ENCODE measurements around the gene UBTF. TPM values are rescaled to one million over a fixed set of nuclear protein-coding genes. Genes with fewer than 3 reads are reported as not detected.

The UBTF gene
- total RNA-seq, 1 experiment from 2014 or later: 75.9 TPM

DNA sequence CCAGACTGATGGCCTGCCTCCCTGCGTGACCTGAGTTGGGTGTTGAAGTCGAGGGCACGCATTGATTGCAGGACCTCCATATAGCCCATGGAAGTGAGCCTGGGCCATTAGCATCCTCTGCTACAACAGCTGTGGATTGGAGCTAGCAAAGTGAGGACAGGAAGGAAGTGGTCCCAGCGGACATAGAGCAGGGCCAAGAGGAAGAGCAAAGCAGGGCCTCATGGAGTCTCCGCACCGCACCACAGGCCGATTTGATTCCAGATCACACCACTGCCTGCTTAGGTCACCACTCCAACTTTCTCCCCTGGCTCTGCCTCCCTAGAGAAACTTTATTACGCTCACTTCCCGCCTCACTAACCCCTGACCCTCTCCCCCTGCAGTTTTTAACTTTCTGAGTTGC is 10.7 kb upstream of the UBTF start:
- DNase-seq (ENCODE audit: low spot score) (no peak), ATAC-seq (no peak)
- Mint-ChIP-seq H3K27ac (no peak overlapping the region), H3K4me1 (no peaks in the 10 kb centered on the region), H3K9me3 (no peaks in the 10 kb centered on the region), H3K27me3 (ENCODE audit: low read depth) (no peaks in the 10 kb centered on the region; the same call in 1 of the 2 replicates), H3K4me3 (no peak overlapping the region), H3K36me3 (no peaks in the 10 kb centered on the region)
- CTCF ChIA-PET: interaction anchor here (0.7 to 1.9 kb wide), 5 partner anchors 9 to 26 kb away, joined by 4 to 7 read pairs (median 4); no protein-coding TSS in a partner anchor
- POLR2A ChIA-PET: no interaction called here
- TF ChIP-seq ATF1 (CRISPR knock-in tag; IDR thresholded peaks at IDR 0.05): no peak

GRCh38 chr17:44229090-44229489 is 9.6 kb upstream of the UBTF start:
- ATAC-seq (no peak), DNase-seq (ENCODE audit: low spot score) (no peak)
- ChIA-PET CTCF (interaction anchor here (1.2 to 1.9 kb wide), 4 partner anchors 8 to 25 kb away, joined by 4 to 7 read pairs (median 4); no protein-coding TSS in a partner anchor), POLR2A (interaction anchor here (0.8 kb wide), 1 partner anchor 88 kb away, joined by 3 read pairs; no protein-coding TSS in a partner anchor)
- Mint-ChIP-seq H3K27me3 (ENCODE audit: low read depth) (no peaks in the 10 kb centered on the region), H3K36me3 (no peaks in the 10 kb centered on the region), H3K4me3 (no peak overlapping the region), H3K9me3 (no peaks in the 10 kb centered on the region), H3K4me1 (no peaks in the 10 kb centered on the region), H3K27ac (no peak overlapping the region)
- no peak for TF ChIP-seq HMGXB4 (CRISPR knock-in tag; IDR thresholded peaks at IDR 0.05)
- no peak for TF ChIP-seq SMAD4 (CRISPR knock-in tag; IDR thresholded peaks at IDR 0.05)
- no peak for TF ChIP-seq ZNF219 (CRISPR knock-in tag; IDR thresholded peaks at IDR 0.05; ENCODE audit: borderline replicate concordance)

GRCh38 chr17:44223541-44224071 is 4.1 kb upstream of the UBTF start:
- DNase-seq (ENCODE audit: low spot score) (no peak), ATAC-seq (no peak)
- Mint-ChIP-seq H3K4me1 (peaks cover 7% of the 10 kb centered on the region), H3K9me3 (no peaks in the 10 kb centered on the region), H3K4me3 (no peak overlapping the region), H3K27ac (no peak overlapping the region), H3K36me3 (no peaks in the 10 kb centered on the region), H3K27me3 (ENCODE audit: low read depth) (no peaks in the 10 kb centered on the region)
- ChIA-PET CTCF (interaction anchor here (2.1 to 2.9 kb wide), 2 partner anchors 13 to 103 kb away, joined by 9 to 15 read pairs; no protein-coding TSS in a partner anchor), POLR2A (interaction anchor here (1.2 kb wide), 1 partner anchor 217 kb away, joined by 3 read pairs; no protein-coding TSS in a partner anchor)
- TF ChIP-seq, protein P1, sequence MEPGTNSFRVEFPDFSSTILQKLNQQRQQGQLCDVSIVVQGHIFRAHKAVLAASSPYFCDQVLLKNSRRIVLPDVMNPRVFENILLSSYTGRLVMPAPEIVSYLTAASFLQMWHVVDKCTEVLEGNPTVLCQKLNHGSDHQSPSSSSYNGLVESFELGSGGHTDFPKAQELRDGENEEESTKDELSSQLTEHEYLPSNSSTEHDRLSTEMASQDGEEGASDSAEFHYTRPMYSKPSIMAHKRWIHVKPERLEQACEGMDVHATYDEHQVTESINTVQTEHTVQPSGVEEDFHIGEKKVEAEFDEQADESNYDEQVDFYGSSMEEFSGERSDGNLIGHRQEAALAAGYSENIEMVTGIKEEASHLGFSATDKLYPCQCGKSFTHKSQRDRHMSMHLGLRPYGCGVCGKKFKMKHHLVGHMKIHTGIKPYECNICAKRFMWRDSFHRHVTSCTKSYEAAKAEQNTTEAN (CRISPR knock-in tag; IDR thresholded peaks at IDR 0.05): no peak
- TF ChIP-seq ZNF263 (CRISPR knock-in tag; IDR thresholded peaks at IDR 0.05; ENCODE audit: low read depth) (no peak), IRF2 (CRISPR knock-in tag; IDR thresholded peaks at IDR 0.05; ENCODE audit: borderline replicate concordance, low read depth) (no peak), GABPB1 (CRISPR knock-in tag; IDR thresholded peaks at IDR 0.05) (no peak), ETV6 (CRISPR knock-in tag; IDR thresholded peaks at IDR 0.05) (no peak)
- TF ChIP-seq, protein P2, sequence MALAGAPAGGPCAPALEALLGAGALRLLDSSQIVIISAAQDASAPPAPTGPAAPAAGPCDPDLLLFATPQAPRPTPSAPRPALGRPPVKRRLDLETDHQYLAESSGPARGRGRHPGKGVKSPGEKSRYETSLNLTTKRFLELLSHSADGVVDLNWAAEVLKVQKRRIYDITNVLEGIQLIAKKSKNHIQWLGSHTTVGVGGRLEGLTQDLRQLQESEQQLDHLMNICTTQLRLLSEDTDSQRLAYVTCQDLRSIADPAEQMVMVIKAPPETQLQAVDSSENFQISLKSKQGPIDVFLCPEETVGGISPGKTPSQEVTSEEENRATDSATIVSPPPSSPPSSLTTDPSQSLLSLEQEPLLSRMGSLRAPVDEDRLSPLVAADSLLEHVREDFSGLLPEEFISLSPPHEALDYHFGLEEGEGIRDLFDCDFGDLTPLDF (CRISPR knock-in tag; IDR thresholded peaks at IDR 0.05): no peak
- TF ChIP-seq, protein P3, sequence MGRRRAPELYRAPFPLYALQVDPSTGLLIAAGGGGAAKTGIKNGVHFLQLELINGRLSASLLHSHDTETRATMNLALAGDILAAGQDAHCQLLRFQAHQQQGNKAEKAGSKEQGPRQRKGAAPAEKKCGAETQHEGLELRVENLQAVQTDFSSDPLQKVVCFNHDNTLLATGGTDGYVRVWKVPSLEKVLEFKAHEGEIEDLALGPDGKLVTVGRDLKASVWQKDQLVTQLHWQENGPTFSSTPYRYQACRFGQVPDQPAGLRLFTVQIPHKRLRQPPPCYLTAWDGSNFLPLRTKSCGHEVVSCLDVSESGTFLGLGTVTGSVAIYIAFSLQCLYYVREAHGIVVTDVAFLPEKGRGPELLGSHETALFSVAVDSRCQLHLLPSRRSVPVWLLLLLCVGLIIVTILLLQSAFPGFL (CRISPR knock-in tag; IDR thresholded peaks at IDR 0.05; ENCODE audit: borderline replicate concordance): no peak
- TF ChIP-seq, protein P4, sequence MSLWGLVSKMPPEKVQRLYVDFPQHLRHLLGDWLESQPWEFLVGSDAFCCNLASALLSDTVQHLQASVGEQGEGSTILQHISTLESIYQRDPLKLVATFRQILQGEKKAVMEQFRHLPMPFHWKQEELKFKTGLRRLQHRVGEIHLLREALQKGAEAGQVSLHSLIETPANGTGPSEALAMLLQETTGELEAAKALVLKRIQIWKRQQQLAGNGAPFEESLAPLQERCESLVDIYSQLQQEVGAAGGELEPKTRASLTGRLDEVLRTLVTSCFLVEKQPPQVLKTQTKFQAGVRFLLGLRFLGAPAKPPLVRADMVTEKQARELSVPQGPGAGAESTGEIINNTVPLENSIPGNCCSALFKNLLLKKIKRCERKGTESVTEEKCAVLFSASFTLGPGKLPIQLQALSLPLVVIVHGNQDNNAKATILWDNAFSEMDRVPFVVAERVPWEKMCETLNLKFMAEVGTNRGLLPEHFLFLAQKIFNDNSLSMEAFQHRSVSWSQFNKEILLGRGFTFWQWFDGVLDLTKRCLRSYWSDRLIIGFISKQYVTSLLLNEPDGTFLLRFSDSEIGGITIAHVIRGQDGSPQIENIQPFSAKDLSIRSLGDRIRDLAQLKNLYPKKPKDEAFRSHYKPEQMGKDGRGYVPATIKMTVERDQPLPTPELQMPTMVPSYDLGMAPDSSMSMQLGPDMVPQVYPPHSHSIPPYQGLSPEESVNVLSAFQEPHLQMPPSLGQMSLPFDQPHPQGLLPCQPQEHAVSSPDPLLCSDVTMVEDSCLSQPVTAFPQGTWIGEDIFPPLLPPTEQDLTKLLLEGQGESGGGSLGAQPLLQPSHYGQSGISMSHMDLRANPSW (CRISPR knock-in tag; conservative IDR thresholded peaks at IDR 0.05; ENCODE audit: low read depth): no peak
- TF ChIP-seq, protein P5, sequence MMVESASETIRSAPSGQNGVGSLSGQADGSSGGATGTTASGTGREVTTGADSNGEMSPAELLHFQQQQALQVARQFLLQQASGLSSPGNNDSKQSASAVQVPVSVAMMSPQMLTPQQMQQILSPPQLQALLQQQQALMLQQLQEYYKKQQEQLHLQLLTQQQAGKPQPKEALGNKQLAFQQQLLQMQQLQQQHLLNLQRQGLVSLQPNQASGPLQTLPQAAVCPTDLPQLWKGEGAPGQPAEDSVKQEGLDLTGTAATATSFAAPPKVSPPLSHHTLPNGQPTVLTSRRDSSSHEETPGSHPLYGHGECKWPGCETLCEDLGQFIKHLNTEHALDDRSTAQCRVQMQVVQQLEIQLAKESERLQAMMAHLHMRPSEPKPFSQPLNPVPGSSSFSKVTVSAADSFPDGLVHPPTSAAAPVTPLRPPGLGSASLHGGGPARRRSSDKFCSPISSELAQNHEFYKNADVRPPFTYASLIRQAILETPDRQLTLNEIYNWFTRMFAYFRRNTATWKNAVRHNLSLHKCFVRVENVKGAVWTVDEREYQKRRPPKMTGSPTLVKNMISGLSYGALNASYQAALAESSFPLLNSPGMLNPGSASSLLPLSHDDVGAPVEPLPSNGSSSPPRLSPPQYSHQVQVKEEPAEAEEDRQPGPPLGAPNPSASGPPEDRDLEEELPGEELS (CRISPR knock-in tag; IDR thresholded peaks at IDR 0.05): no peak
